K562 (cell line): ENCODE measurements around the gene SOCS2.

Source experiments
- BRF1 ChIP-seq: IDR thresholded peaks from 3 replicates; pipeline ENCODE4 v1.6.1; 2011; ENCODE audit warnings: borderline replicate concordance, mild to moderate bottlenecking; ENCODE audit not compliant: insufficient read length; ENCODE audit errors: extremely low read depth
- POLR2A ChIP-seq: fragments of 450-650 bp; conservative IDR thresholded peaks from 2 replicates; pipeline ENCODE4 v1.6.1; 2016
- POLR2AphosphoS2 ChIP-seq: IDR thresholded peaks from 2 replicates; pipeline ENCODE4 v1.6.1; 2012; ENCODE audit warnings: low read length, improper control_type of control experiment
- PTTG1 ChIP-seq: fragments of 450-650 bp; IDR thresholded peaks from 2 replicates; pipeline ENCODE4 v1.6.1; 2016; ENCODE audit warnings: low read depth, mild to moderate bottlenecking, missing genetic modification characterization, missing compliant biosample characterization
- SP1 ChIP-seq: sonication (generic); formaldehyde crosslinking; IDR thresholded peaks from 2 replicates; pipeline ENCODE4 v1.8.1; 2022; ENCODE audit warnings: mild to moderate bottlenecking, missing genetic modification reagents
- SREBF2 ChIP-seq: sonication (generic); formaldehyde crosslinking; IDR thresholded peaks from 2 replicates; pipeline ENCODE4 v1.4.0; 2020; ENCODE audit warnings: mild to moderate bottlenecking, missing genetic modification reagents
- WHSC1 ChIP-seq: IDR thresholded peaks from one replicate; pipeline ENCODE4 v1.6.1; 2012; ENCODE audit warnings: low read length, control low read depth, inconsistent platforms
- ZNF717 ChIP-seq: fragments of 250-450 bp; sonication (Bioruptor Pico); IDR thresholded peaks from 2 replicates; pipeline ENCODE4 v1.5.0; 2021
- TF ChIP-seq, protein P1 (sequence below): fragments of 250-450 bp; sonication (Bioruptor Pico); IDR thresholded peaks from 2 replicates; pipeline ENCODE4 v1.6.1; 2021; ENCODE audit warnings: mild to moderate bottlenecking
- TF ChIP-seq, protein P2 (sequence below): conservative IDR thresholded peaks from 2 replicates; pipeline ENCODE4 v1.6.1; 2011; ENCODE audit warnings: low read depth, mild to moderate bottlenecking, low read length; ENCODE audit not compliant: control insufficient read depth
- TF ChIP-seq, protein P3 (sequence below), 3 experiments: IDR thresholded peaks in 2 of 3; conservative IDR thresholded peaks in 1 of 3; 2 replicates each; pipeline ENCODE4 v1.5.1; 2011 to 2012; ENCODE audit warnings: low read length in 3 of 3, mild to moderate bottlenecking in 3 of 3, control low read depth in 2 of 3, improper control_type of control experiment in 1 of 3, inconsistent platforms in 1 of 3, low read depth in 1 of 3, mixed read lengths in 1 of 3, moderate library complexity in 1 of 3; ENCODE audit not compliant: insufficient read depth in 2 of 3
- TF ChIP-seq, protein P4 (sequence below): fragments of 150-350 bp; IDR thresholded peaks from 2 replicates; pipeline ENCODE4 v1.6.1; 2014; ENCODE audit warnings: low read depth, mild to moderate bottlenecking, low read length, borderline replicate concordance
- TF ChIP-seq, protein P5 (sequence below): fragments of 250-450 bp; sonication (Bioruptor Pico); IDR thresholded peaks from 2 replicates; pipeline ENCODE4 v1.5.0; 2021
- TF ChIP-seq, protein P6 (sequence below), 2 experiments: fragments of 450-650 bp in 1 of 2; sonication (generic) in 1 of 2; formaldehyde crosslinking in 1 of 2; IDR thresholded peaks in 1 of 2; conservative IDR thresholded peaks in 1 of 2; 2 replicates each; pipeline versions ENCODE4 v1.6.1 to v1.8.1; 2016 to 2023; ENCODE audit warnings: mild to moderate bottlenecking in 2 of 2, moderate library complexity in 2 of 2, inconsistent platforms in 1 of 2, missing genetic modification reagents in 1 of 2

DNA sequence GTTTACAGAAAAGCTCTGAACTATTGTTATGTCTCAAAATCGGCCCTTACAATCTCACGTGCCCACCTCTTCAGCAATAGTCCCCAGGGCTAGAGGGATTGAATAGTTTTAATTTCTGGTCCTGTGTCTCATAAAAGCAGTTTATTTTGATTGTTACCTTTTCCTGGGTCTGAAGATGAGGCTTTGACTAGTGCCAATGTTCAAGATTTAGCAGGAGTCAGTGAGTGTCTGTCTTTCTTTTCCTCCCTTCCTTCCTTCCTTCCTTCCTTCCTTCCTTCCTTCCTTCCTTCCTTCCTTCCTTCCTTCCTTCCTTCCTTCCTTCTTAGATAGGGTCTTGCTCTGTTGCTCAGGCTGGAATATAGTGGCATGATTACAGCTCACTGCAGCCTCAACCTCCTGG is 24.7 kb upstream of the SOCS2 start:
- TF ChIP-seq, protein P1, sequence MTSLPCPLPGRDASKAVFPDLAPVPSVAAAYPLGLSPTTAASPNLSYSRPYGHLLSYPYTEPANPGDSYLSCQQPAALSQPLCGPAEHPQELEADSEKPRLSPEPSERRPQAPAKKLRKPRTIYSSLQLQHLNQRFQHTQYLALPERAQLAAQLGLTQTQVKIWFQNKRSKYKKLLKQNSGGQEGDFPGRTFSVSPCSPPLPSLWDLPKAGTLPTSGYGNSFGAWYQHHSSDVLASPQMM (CRISPR knock-in tag): no peak
- no peak for TF ChIP-seq POLR2A
- TF ChIP-seq PTTG1: no peak
- TF ChIP-seq, protein P2, sequence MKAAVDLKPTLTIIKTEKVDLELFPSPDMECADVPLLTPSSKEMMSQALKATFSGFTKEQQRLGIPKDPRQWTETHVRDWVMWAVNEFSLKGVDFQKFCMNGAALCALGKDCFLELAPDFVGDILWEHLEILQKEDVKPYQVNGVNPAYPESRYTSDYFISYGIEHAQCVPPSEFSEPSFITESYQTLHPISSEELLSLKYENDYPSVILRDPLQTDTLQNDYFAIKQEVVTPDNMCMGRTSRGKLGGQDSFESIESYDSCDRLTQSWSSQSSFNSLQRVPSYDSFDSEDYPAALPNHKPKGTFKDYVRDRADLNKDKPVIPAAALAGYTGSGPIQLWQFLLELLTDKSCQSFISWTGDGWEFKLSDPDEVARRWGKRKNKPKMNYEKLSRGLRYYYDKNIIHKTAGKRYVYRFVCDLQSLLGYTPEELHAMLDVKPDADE: no peak
- no peak for TF ChIP-seq SP1 (CRISPR knock-in tag)
- no peak for TF ChIP-seq WHSC1
- TF ChIP-seq ZNF717: no peak
- TF ChIP-seq, protein P3, sequence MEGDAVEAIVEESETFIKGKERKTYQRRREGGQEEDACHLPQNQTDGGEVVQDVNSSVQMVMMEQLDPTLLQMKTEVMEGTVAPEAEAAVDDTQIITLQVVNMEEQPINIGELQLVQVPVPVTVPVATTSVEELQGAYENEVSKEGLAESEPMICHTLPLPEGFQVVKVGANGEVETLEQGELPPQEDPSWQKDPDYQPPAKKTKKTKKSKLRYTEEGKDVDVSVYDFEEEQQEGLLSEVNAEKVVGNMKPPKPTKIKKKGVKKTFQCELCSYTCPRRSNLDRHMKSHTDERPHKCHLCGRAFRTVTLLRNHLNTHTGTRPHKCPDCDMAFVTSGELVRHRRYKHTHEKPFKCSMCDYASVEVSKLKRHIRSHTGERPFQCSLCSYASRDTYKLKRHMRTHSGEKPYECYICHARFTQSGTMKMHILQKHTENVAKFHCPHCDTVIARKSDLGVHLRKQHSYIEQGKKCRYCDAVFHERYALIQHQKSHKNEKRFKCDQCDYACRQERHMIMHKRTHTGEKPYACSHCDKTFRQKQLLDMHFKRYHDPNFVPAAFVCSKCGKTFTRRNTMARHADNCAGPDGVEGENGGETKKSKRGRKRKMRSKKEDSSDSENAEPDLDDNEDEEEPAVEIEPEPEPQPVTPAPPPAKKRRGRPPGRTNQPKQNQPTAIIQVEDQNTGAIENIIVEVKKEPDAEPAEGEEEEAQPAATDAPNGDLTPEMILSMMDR (IDR thresholded peaks at IDR 0.05 in 2 of 3, conservative IDR thresholded peaks at IDR 0.05 in 1 of 3; ENCODE audit: insufficient read depth in 2 of 3, low read depth in 1 of 3, low read length in 3 of 3): no peak
- TF ChIP-seq, protein P4, sequence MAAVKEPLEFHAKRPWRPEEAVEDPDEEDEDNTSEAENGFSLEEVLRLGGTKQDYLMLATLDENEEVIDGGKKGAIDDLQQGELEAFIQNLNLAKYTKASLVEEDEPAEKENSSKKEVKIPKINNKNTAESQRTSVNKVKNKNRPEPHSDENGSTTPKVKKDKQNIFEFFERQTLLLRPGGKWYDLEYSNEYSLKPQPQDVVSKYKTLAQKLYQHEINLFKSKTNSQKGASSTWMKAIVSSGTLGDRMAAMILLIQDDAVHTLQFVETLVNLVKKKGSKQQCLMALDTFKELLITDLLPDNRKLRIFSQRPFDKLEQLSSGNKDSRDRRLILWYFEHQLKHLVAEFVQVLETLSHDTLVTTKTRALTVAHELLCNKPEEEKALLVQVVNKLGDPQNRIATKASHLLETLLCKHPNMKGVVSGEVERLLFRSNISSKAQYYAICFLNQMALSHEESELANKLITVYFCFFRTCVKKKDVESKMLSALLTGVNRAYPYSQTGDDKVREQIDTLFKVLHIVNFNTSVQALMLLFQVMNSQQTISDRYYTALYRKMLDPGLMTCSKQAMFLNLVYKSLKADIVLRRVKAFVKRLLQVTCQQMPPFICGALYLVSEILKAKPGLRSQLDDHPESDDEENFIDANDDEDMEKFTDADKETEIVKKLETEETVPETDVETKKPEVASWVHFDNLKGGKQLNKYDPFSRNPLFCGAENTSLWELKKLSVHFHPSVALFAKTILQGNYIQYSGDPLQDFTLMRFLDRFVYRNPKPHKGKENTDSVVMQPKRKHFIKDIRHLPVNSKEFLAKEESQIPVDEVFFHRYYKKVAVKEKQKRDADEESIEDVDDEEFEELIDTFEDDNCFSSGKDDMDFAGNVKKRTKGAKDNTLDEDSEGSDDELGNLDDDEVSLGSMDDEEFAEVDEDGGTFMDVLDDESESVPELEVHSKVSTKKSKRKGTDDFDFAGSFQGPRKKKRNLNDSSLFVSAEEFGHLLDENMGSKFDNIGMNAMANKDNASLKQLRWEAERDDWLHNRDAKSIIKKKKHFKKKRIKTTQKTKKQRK: no peak
- TF ChIP-seq SREBF2 (CRISPR knock-in tag): no peak
- TF ChIP-seq POLR2AphosphoS2: no peak
- TF ChIP-seq, protein P5, sequence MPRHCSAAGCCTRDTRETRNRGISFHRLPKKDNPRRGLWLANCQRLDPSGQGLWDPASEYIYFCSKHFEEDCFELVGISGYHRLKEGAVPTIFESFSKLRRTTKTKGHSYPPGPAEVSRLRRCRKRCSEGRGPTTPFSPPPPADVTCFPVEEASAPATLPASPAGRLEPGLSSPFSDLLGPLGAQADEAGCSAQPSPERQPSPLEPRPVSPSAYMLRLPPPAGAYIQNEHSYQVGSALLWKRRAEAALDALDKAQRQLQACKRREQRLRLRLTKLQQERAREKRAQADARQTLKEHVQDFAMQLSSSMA (CRISPR knock-in tag): no peak
- TF ChIP-seq, protein P6, sequence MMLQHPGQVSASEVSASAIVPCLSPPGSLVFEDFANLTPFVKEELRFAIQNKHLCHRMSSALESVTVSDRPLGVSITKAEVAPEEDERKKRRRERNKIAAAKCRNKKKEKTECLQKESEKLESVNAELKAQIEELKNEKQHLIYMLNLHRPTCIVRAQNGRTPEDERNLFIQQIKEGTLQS (IDR thresholded peaks at IDR 0.05): no peak
- TF ChIP-seq, protein P6 (CRISPR knock-in tag; conservative IDR thresholded peaks at IDR 0.05): no peak
- no peak for TF ChIP-seq BRF1
